Common myeloid progenitor, CD34-positive (primary cell): ENCODE measurements around the gene SPAG16.

Experiments used
- CTCF ChIA-PET: fragments of 350-600 bp; sonication (Branson Sonifier 250); formaldehyde crosslinking; loops from one replicate; lab custom pipeline; 2021; ENCODE audit warnings: antibody characterized with exemption; lab: Charles Lee
- POLR2A ChIA-PET: fragments of 350-600 bp; sonication (Branson Sonifier 250); formaldehyde crosslinking; loops from one replicate; lab custom pipeline; 2021; ENCODE audit warnings: antibody characterized with exemption; lab: Charles Lee
- DNase-seq, 3 donors: peaks; one replicate each; pipeline versions ENCODE4 v3.0.0 to v3.0.0-alpha.2; 2013
- H3K27ac ChIP-seq, 2 experiments: 1 replicate in 1 of 2; 2 replicates in 1 of 2; pipeline ENCODE4 v1.7.0; 2013; ENCODE audit warnings: inconsistent platforms in 2 of 2, low read length in 2 of 2, mild to moderate bottlenecking in 2 of 2, low read depth in 1 of 2, moderate library complexity in 1 of 2; ENCODE audit not compliant: severe bottlenecking in 2 of 2, insufficient read depth in 1 of 2, poor library complexity in 1 of 2
- H3K27me3 ChIP-seq, 5 experiments: replicated peaks in 2 of 5; 1 replicate in 3 of 5; 2 replicates in 2 of 5; pipeline versions ENCODE4 v1.6.1 to v1.7.0; 2013; ENCODE audit warnings: low read length in 4 of 5, mild to moderate bottlenecking in 2 of 5, moderate library complexity in 2 of 5, inconsistent platforms in 1 of 5; ENCODE audit not compliant: insufficient read depth in 5 of 5, control insufficient read depth in 4 of 5
- H3K36me3 ChIP-seq, 4 experiments: 1 replicate in 2 of 4; 2 replicates in 2 of 4; pipeline versions ENCODE4 v1.6.1 to v1.7.0; 2013; ENCODE audit warnings: low read length in 3 of 4, control low read depth in 1 of 4, mild to moderate bottlenecking in 1 of 4; ENCODE audit not compliant: control insufficient read depth in 4 of 4, insufficient read depth in 4 of 4
- H3K4me1 ChIP-seq, 4 experiments: 1 replicate in 3 of 4; 2 replicates in 1 of 4; pipeline versions ENCODE4 v1.6.1 to v1.7.1; 2013; ENCODE audit warnings: low read length in 3 of 4, mild to moderate bottlenecking in 3 of 4, control low read depth in 1 of 4, inconsistent platforms in 1 of 4, moderate library complexity in 1 of 4; ENCODE audit not compliant: control insufficient read depth in 4 of 4, insufficient read depth in 4 of 4; ENCODE audit errors: control extremely low read depth in 1 of 4
- H3K4me3 ChIP-seq, 7 experiments: 1 replicate in 4 of 7; 2 replicates in 3 of 7; pipeline versions ENCODE4 v1.5.1 to v1.7.0; 2013; ENCODE audit warnings: mild to moderate bottlenecking in 7 of 7, low read length in 6 of 7, moderate library complexity in 6 of 7, inconsistent platforms in 2 of 7, low read depth in 2 of 7, control low read depth in 1 of 7; ENCODE audit not compliant: insufficient read depth in 4 of 7, control insufficient read depth in 1 of 7; ENCODE audit errors: extremely low read depth in 1 of 7
- H3K9me3 ChIP-seq, 5 experiments: 1 replicate in 4 of 5; 2 replicates in 1 of 5; pipeline versions ENCODE4 v1.6.1 to v1.7.1; 2013; ENCODE audit warnings: low read length in 4 of 5, mild to moderate bottlenecking in 2 of 5, inconsistent platforms in 1 of 5, low read depth in 1 of 5, moderate library complexity in 1 of 5; ENCODE audit not compliant: control insufficient read depth in 4 of 5, insufficient read depth in 2 of 5; ENCODE audit errors: control extremely low read depth in 1 of 5
- WGBS: methylation state at CpG from one replicate; pipeline ENCODE4 v1.1.5; 2013; ENCODE audit not compliant: insufficient coverage; 5-methylcytosine and 5-hydroxymethylcytosine counted together

The SPAG16 gene

DNA sequence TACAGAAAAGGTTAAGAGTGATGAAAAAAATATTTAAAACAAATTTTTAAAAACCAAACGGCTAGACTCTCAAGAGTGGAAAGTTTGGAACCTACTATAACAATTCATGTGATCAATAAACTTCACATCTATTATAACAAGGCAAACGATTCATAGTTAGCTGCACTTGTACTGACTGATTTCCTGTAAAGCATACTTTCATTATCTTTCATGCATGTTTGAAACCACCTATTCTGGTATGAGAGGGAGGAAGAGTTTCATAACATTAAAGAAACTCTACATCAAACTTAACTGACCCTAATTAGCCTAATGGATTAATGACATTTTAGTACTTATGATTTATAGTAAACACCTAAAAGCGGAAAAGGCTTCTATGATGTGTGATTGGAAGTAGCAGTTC, 1082.9 kb downstream of the SPAG16 start:
- WGBS = 100% methylated on average over 1 of the region's 3 CpGs

GRCh38 chr2:214376618-214377285, 1092.5 kb downstream of the SPAG16 start:
- H3K4me3 ChIP-seq = no peak overlapping the region
- WGBS = 100% methylated on average over 5 of the region's 7 CpGs
- no peaks in the 10 kb centered on the region for H3K9me3 ChIP-seq
- ChIA-PET POLR2A (no interaction called here), CTCF (no interaction called here)
- DNase-seq = no peak
- H3K27ac ChIP-seq = no peak overlapping the region
- H3K36me3 ChIP-seq = no peaks in the 10 kb centered on the region
- no peaks in the 10 kb centered on the region for H3K27me3 ChIP-seq
- H3K4me1 ChIP-seq = no peaks in the 10 kb centered on the region

More for the DNA sequence above, 1082.9 kb downstream of the SPAG16 start:
- DNase-seq = no peak
- ChIA-PET POLR2A (no interaction called here), CTCF (no interaction called here)
- Histone ChIP-seq H3K9me3 (peaks cover 0 to 2% (median 0%) of the 10 kb centered on the region in 5 experiments), H3K27ac (no peak overlapping the region), H3K4me1 (no peaks in the 10 kb centered on the region), H3K4me3 (no peak overlapping the region), H3K27me3 (no peaks in the 10 kb centered on the region), H3K36me3 (no peaks in the 10 kb centered on the region)

DNA sequence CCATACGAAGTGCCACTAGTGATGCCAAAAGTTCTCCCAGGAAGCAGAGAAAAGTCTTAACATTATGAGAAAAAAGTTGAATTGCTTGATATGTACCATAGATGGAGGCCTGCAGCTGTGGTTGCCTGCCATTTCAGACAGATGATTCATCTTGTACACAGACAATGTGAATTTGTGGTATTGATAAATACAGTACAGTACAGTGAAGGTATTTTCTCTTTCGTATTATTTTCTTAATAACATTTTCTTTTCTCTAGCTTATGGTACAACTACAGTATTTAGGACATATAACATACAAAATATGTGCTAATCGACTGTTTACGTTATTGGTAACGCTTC, 1093.0 kb downstream of the SPAG16 start:
- H3K36me3 ChIP-seq = no peaks in the 10 kb centered on the region
- H3K27me3 ChIP-seq = no peaks in the 10 kb centered on the region
- H3K4me1 ChIP-seq = no peaks in the 10 kb centered on the region
- POLR2A ChIA-PET = no interaction called here
- no peak for DNase-seq
- CTCF ChIA-PET = no interaction called here
- no peak overlapping the region for H3K27ac ChIP-seq
- no peak overlapping the region for H3K4me3 ChIP-seq
- H3K9me3 ChIP-seq = no peaks in the 10 kb centered on the region
- WGBS = 100% methylated on average over 2 of the region's 5 CpGs

DNA sequence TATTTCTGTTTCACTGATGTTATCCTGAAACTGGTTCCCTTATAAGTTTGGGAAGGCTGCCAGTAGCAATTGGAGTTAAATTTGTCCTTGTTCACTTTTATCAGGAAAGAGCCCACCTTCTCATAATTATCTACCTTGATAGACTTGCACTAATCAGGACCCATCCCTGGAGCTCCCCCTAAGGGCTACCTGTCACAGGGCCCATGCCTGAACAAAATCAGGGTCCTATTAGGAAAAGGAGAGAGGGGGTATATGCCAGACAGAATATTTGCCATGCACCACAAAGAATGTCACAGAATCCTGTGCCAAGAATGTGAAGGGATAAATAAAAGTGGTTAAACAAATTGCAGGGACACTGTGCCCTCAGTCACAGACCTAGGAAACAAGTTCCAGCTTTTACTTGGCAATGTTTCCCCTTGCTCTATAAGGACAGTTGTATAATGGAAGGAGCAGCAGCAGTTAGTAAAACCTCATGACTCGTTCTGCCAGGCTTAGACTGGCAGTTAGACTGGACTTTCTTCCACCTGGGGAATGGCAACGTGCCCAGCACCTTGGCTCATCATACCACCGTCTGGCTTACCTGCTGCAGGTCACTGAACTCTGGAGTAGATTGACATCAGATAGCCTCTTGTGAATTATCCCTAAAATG, 1094.3 kb downstream of the SPAG16 start:
- H3K4me1 ChIP-seq = no peaks in the 10 kb centered on the region
- 90% methylated on average over 3 of the region's 3 CpGs for WGBS
- H3K27ac ChIP-seq = no peak overlapping the region
- POLR2A ChIA-PET = no interaction called here
- DNase-seq = no peak
- H3K27me3 ChIP-seq = no peaks in the 10 kb centered on the region
- CTCF ChIA-PET = no interaction called here
- no peak overlapping the region for H3K4me3 ChIP-seq
- no peaks in the 10 kb centered on the region for H3K36me3 ChIP-seq
- H3K9me3 ChIP-seq = no peaks in the 10 kb centered on the region

- no peaks in the 10 kb centered on the region for H3K36me3 ChIP-seq
- H3K27ac ChIP-seq = no peak overlapping the region
- H3K27me3 ChIP-seq = no peaks in the 10 kb centered on the region
- DNase-seq = no peak
- no peak overlapping the region for H3K4me3 ChIP-seq
- CTCF ChIA-PET = no interaction called here
- no peaks in the 10 kb centered on the region for H3K9me3 ChIP-seq
- WGBS = no CpG with 5 or more reads among the region's 1 CpG
- POLR2A ChIA-PET = no interaction called here
- H3K4me1 ChIP-seq = no peaks in the 10 kb centered on the region
These were observed 1095.0 kb downstream of the SPAG16 start for GRCh38 chr2:214379227-214379626.

- Histone ChIP-seq H3K9me3 (no peaks in the 10 kb centered on the region), H3K36me3 (no peaks in the 10 kb centered on the region), H3K4me1 (no peaks in the 10 kb centered on the region), H3K27me3 (no peaks in the 10 kb centered on the region), H3K4me3 (no peak overlapping the region), H3K27ac (no peak overlapping the region)
- no peak for DNase-seq
- 87% methylated on average over 4 of the region's 5 CpGs for WGBS
- POLR2A ChIA-PET = no interaction called here
- CTCF ChIA-PET = no interaction called here
These were observed 1096.4 kb downstream of the SPAG16 start for GRCh38 chr2:214380681-214381080.

- Histone ChIP-seq H3K9me3 (no peaks in the 10 kb centered on the region), H3K27me3 (no peaks in the 10 kb centered on the region), H3K36me3 (no peaks in the 10 kb centered on the region), H3K4me1 (no peaks in the 10 kb centered on the region), H3K4me3 (no peak overlapping the region), H3K27ac (no peak overlapping the region)
- ChIA-PET POLR2A (no interaction called here), CTCF (no interaction called here)
- WGBS = no CpG with 5 or more reads among the region's 2 CpGs
- no peak for DNase-seq
These were observed 1098.0 kb downstream of the SPAG16 start for GRCh38 chr2:214382229-214382628.
